ENCODE data around the gene COL4A4. TPM values are rescaled to one million over a fixed set of nuclear protein-coding genes. Genes with fewer than 3 reads are reported as not detected.

The COL4A4 gene
- polyA plus RNA-seq, 2 of the 4 experiments (the other 2 are of a cell fraction) = 1.7 to 6.8 TPM

DNA sequence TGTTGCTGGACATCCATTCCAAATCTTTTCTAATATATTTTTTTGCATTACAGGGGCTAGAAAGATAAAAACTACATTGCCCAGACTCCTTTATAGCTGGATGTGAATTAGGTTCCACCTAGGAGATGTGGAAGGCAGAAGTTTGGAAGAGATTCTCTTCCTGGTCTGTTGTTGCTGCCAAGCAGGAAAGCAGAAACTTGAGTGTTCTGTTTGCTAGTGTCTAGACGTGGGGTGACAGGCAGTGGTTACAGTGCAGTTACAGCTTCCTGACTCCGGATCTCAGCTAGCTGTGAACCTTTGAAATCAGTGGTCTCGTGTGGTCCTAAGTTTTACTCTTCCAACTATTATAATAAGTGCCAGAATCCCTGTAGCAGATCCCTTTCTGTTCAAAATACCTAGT, 46.2 kb downstream of the COL4A4 start (continued):
- no peak for TF ChIP-seq TP53 (CRISPR knock-in tag; IDR thresholded peaks at IDR 0.05)

DNA sequence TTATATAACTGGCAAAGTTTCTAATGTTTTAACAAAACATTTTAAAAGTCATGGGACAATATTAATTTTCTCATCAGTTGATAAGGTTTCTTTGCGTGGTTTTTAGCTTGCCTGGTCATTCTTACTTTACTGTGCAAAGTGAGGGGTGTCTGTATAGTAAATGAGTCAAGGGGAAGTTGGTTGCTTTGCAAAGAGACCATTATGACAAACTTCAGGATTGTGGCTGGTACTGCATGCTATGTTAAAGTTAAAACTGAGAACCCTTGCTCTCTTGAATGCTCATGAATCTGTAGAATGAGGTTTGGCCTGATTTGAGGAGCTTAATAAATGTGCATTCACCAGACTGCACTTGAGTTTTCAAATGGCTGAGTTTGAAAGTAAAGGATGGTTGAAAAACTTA, 47.0 kb downstream of the COL4A4 start:
- no peak for ATAC-seq
- 86% methylated on average over 1 of the region's 1 CpG for WGBS (ENCODE audit: missing lambda C conversion rate)
- DNase-seq (ENCODE audit: low read depth in 1 of 2, low spot score in 1 of 2) = no peak
- no peaks in the 10 kb centered on the region for H3K4me1 ChIP-seq
- H3K4me3 ChIP-seq = no peak overlapping the region
- ChIA-PET CTCF (interaction anchor here (0.8 to 1.3 kb wide), 3 partner anchors 14 to 1447 kb away, joined by 3 read pairs; no protein-coding TSS in a partner anchor), POLR2A (no interaction called here)
- no peaks in the 10 kb centered on the region for H3K9me3 ChIP-seq
- H3K4me2 ChIP-seq = no peak overlapping the region
- TF ChIP-seq, protein P1, sequence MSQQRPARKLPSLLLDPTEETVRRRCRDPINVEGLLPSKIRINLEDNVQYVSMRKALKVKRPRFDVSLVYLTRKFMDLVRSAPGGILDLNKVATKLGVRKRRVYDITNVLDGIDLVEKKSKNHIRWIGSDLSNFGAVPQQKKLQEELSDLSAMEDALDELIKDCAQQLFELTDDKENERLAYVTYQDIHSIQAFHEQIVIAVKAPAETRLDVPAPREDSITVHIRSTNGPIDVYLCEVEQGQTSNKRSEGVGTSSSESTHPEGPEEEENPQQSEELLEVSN (IDR thresholded peaks at IDR 0.05; ENCODE audit: borderline replicate concordance, low read depth) = no peak
- TF ChIP-seq, protein P2, sequence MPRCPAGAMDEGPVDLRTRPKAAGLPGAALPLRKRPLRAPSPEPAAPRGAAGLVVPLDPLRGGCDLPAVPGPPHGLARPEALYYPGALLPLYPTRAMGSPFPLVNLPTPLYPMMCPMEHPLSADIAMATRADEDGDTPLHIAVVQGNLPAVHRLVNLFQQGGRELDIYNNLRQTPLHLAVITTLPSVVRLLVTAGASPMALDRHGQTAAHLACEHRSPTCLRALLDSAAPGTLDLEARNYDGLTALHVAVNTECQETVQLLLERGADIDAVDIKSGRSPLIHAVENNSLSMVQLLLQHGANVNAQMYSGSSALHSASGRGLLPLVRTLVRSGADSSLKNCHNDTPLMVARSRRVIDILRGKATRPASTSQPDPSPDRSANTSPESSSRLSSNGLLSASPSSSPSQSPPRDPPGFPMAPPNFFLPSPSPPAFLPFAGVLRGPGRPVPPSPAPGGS (IDR thresholded peaks at IDR 0.05) = no peak
- FAIRE-seq = no peak
- H3K27ac ChIP-seq = no peak overlapping the region

DNA sequence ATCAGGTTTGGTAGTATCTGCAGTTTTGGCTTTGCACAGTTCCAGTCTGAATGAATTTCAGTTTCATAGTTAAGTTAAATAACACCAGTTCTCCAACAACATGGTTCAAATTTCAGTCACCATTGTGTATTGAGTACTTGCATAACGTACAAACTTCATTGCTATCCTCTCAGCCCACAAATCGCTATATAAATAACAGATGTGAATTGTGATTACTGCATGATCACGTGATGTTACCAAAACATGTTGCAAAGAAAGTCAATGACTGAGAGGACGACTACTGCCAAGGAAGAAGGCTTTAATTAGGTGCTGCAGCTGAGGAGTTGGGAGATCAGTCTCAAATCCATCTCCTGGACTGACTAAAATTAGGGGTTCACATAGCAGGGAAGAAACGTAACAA, 48.2 kb downstream of the COL4A4 start:
- CTCF ChIA-PET = interaction anchor here (1.0 kb wide), 1 partner anchor 122 kb away, joined by 3 read pairs; no protein-coding TSS in a partner anchor
- Histone ChIP-seq H3K27ac (no peak overlapping the region), H3K4me1 (no peaks in the 10 kb centered on the region), H3K4me2 (no peak overlapping the region), H3K4me3 (no peak overlapping the region), H3K9me3 (no peaks in the 10 kb centered on the region)
- TF ChIP-seq JUNB (IDR thresholded peaks at IDR 0.05) (no peak), BHLHE40 (IDR thresholded peaks at IDR 0.05; ENCODE audit: low read depth, low read length) (no peak), CHD4 (IDR thresholded peaks at IDR 0.05; ENCODE audit: borderline replicate concordance) (no peak), RAD21 (conservative IDR thresholded peaks at IDR 0.05 in 1 of 2, IDR thresholded peaks at IDR 0.05 in 1 of 2) (no peak), SMC3 (IDR thresholded peaks at IDR 0.05) (no peak), CHD2 (IDR thresholded peaks at IDR 0.05; ENCODE audit: low read length, partially characterized antibody) (no peak), CBX8 (IDR thresholded peaks at IDR 0.05) (no peak), ZSCAN20 (CRISPR knock-in tag; IDR thresholded peaks at IDR 0.05) (no peak), EP300 (IDR thresholded peaks at IDR 0.05) (no peak), ESRRA (IDR thresholded peaks at IDR 0.05; ENCODE audit: borderline replicate concordance, low read length) (no peak)
- TF ChIP-seq, protein P3, sequence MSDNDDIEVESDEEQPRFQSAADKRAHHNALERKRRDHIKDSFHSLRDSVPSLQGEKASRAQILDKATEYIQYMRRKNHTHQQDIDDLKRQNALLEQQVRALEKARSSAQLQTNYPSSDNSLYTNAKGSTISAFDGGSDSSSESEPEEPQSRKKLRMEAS (IDR thresholded peaks at IDR 0.05) = no peak
- TF ChIP-seq, protein P4, sequence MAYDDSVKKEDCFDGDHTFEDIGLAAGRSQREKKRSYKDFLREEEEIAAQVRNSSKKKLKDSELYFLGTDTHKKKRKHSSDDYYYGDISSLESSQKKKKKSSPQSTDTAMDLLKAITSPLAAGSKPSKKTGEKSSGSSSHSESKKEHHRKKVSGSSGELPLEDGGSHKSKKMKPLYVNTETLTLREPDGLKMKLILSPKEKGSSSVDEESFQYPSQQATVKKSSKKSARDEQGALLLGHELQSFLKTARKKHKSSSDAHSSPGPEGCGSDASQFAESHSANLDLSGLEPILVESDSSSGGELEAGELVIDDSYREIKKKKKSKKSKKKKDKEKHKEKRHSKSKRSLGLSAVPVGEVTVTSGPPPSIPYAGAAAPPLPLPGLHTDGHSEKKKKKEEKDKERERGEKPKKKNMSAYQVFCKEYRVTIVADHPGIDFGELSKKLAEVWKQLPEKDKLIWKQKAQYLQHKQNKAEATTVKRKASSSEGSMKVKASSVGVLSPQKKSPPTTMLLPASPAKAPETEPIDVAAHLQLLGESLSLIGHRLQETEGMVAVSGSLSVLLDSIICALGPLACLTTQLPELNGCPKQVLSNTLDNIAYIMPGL (CRISPR knock-in tag; IDR thresholded peaks at IDR 0.05; ENCODE audit: borderline replicate concordance) = no peak
- POLR2A ChIA-PET = no interaction called here
- ATAC-seq (no peak), DNase-seq (ENCODE audit: low read depth in 1 of 2, low spot score in 1 of 2) (no peak), FAIRE-seq (no peak)
- WGBS (ENCODE audit: missing lambda C conversion rate) = 87% methylated on average over 5 of the region's 5 CpGs

DNA sequence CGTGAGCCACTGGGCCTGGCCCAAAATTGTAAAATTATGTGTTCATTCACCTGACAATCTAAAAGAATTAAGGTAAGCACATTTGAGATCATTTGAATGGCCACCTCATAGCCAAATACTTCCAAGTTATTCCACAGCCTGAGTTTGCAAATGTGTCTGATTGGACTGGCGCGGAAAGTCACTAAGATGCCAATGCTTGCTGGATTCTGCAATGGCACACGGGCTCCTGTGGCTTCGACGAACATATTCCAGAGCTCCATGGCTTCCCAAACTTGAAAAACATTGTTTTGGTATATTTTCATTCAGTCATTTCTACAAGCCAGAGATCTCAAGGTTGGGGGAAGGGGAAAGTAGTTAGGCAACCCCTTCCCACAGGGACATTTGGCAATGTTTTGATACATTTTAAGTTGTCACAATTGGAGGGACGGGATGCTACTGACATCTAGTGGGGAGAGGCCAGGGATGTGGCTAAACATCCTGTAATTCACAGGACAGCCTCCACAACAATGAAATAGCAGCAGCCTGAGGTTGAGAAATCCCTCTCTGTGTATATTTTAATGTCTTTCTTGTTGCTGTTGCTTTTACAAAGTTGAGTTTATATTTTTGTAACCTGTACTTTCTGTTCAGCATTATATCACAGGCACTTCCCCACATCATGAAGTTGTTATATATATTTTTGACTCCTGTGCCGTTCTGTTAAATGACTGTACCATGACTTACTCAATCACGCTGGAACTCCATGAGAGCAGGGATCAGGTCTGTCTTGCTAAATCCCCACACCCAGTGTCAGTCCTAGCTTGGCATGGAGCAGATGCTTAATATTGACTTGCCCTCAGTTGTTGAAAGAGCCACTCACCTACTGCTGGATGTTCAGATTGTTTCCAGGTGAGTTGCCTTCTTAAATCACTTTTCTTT, 56.9 kb downstream of the COL4A4 start:
- H3K27ac ChIP-seq = no peak overlapping the region
- WGBS (ENCODE audit: missing lambda C conversion rate) = 83% methylated on average over 9 of the region's 9 CpGs
- TF ChIP-seq SMC3 (IDR thresholded peaks at IDR 0.05) (peak; percentile 78), RAD21 (conservative IDR thresholded peaks at IDR 0.05 in 1 of 2, IDR thresholded peaks at IDR 0.05 in 1 of 2) (peak; percentile 91 to 97), FOXS1 (CRISPR knock-in tag; IDR thresholded peaks at IDR 0.05) (no peak), HOXB13 (CRISPR knock-in tag; IDR thresholded peaks at IDR 0.05; ENCODE audit: low read depth) (no peak), CEBPB (IDR thresholded peaks at IDR 0.05) (peak in 1 of 2 experiments; percentile 21; a peak in 1 of 4 replicates)
- TF ChIP-seq, protein P5, sequence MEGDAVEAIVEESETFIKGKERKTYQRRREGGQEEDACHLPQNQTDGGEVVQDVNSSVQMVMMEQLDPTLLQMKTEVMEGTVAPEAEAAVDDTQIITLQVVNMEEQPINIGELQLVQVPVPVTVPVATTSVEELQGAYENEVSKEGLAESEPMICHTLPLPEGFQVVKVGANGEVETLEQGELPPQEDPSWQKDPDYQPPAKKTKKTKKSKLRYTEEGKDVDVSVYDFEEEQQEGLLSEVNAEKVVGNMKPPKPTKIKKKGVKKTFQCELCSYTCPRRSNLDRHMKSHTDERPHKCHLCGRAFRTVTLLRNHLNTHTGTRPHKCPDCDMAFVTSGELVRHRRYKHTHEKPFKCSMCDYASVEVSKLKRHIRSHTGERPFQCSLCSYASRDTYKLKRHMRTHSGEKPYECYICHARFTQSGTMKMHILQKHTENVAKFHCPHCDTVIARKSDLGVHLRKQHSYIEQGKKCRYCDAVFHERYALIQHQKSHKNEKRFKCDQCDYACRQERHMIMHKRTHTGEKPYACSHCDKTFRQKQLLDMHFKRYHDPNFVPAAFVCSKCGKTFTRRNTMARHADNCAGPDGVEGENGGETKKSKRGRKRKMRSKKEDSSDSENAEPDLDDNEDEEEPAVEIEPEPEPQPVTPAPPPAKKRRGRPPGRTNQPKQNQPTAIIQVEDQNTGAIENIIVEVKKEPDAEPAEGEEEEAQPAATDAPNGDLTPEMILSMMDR (IDR thresholded peaks at IDR 0.05) = peak; percentile 89
- no peaks in the 10 kb centered on the region for H3K9me3 ChIP-seq
- ATAC-seq = peak; percentile 99
- no peaks in the 10 kb centered on the region for H3K4me1 ChIP-seq
- no peak overlapping the region for H3K4me2 ChIP-seq
- ChIA-PET CTCF (interaction anchor here (0.5 to 2.2 kb wide), 22 partner anchors 9 to 1447 kb away, joined by 3 to 10 read pairs (median 4); partner anchors contain the start of gene IRS1), POLR2A (no interaction called here)
- FAIRE-seq = peak; percentile 56
- DNase-seq (ENCODE audit: low read depth in 1 of 2, low spot score in 1 of 2) = peak; percentile 42 to 73
- no peak overlapping the region for H3K4me3 ChIP-seq
